Vagina (tissue), 2 donors: ENCODE results near the gene TMEM35B.
"Not testable (repeated sequence)": the region's sequence is repeated elsewhere in the genome, so short reads cannot be mapped to it uniquely, and the experiment has no call there.

Source experiments
- CTCF ChIP-seq, 3 experiments: fragments of 450-650 bp in 2 of 3; fragments of 200-600 bp in 1 of 3; sonication (generic) in 1 of 3; IDR thresholded peaks; one replicate each; pipeline ENCODE4 v1.5.1; 2017 to 2019; ENCODE audit warnings: antibody characterized with exemption in 3 of 3, mild to moderate bottlenecking in 2 of 3, moderate library complexity in 2 of 3
- POLR2A ChIP-seq, 2 donors: fragments of 450-650 bp; IDR thresholded peaks; one replicate each; pipeline ENCODE4 v1.6.1; 2017; ENCODE audit warnings: antibody characterized with exemption in 2 of 2, mild to moderate bottlenecking in 2 of 2, moderate library complexity in 2 of 2
- POLR2AphosphoS5 ChIP-seq, 2 donors: sonication (generic); formaldehyde crosslinking; IDR thresholded peaks; one replicate each; pipeline ENCODE4 v1.9.0; 2017; ENCODE audit warnings: antibody characterized with exemption in 2 of 2, mild to moderate bottlenecking in 2 of 2, low read depth in 1 of 2; ENCODE audit not compliant: insufficient read depth in 1 of 2

GRCh38 chr1:34985609-34985904, 410 bp upstream of the TMEM35B start:
- not testable (repeated sequence) for TF ChIP-seq CTCF (IDR thresholded peaks at IDR 0.05); POLR2A (IDR thresholded peaks at IDR 0.05); POLR2AphosphoS5 (IDR thresholded peaks at IDR 0.05; ENCODE audit: insufficient read depth in 1 of 2, low read depth in 1 of 2)
